NT2/D1 (cell line): ENCODE results near the gene RNF220.

Experiments
- YY1 ChIP-seq: IDR thresholded peaks from 2 replicates; pipeline ENCODE4 v1.6.1; 2011; ENCODE audit not compliant: insufficient read length, insufficient read depth
- ZNF274 ChIP-seq: IDR thresholded peaks from 2 replicates; pipeline ENCODE4 v1.6.1; 2011; ENCODE audit warnings: mild to moderate bottlenecking, low read depth, low read length

- TF ChIP-seq YY1: no peak
- TF ChIP-seq ZNF274: no peak
These were observed 49.6 kb downstream of the RNF220 start for GRCh38 chr1:44454704-44455103.
